Measurements from ENCODE around the gene UGT1A7. TPM values are rescaled to one million over a fixed set of nuclear protein-coding genes. Genes with fewer than 3 reads are reported as not detected.

UGT1A7 gene
- total RNA-seq, 6 donors from 2014 or later, result not detected

DNA sequence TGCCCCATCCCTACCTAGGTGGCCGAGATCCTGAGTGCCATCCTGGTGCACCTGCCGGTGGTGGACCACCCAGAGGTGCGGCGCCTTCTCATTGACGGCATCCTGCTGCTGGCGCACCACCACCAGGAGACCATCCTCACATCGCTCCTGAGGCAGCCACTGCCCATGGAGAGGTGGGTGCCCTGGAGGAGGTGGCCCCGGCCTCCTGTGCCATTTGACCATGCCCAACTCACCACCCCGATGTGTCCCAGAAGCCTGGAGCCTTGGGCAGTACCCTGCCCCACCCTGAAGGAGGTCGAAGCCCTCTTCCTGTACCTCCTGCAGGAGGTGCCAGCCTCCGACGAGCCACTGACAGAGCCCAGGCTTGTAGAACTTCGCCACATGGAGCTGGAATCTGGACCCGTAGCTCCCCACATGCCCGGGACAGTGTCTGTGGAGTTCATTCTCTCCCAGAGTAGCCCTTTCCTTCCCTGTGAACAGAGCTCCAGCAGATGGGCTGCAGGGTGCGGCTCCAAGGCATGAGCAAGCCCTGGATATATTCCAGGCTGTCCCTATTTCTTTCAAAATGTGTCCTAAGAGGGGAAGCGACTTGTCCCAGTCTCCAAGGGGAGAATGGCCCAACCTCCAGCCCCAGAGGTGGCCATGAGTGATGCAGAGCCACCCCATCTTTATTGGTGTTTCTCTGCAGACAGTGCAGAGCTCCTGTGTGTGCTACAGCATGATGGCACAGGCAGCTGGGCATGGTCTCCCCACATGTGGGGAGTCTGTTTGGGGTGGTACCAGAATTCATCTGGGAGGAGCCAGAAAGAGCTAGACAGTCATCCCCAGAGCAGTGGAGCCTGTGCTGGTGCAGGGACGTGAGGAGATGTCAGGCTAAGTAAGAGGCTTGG, 138.4 kb downstream of the UGT1A7 start:
- no peaks in the 10 kb centered on the region for H3K36me3 ChIP-seq
- WGBS, 2 donors, result 83 to 89% methylated on average over 6 to 18 of the region's 18 CpGs
- DNase-seq, result peak; percentile 10 to 59

GRCh38 chr2:233820774-233821105, 139.0 kb downstream of the UGT1A7 start:
- TF ChIP-seq CTCF (IDR thresholded peaks at IDR 0.05) (no peak), POLR2AphosphoS5 (IDR thresholded peaks at IDR 0.05) (no peak), POLR2A (IDR thresholded peaks at IDR 0.05) (no peak), EP300 (IDR thresholded peaks at IDR 0.05) (no peak)
- ATAC-seq (ENCODE audit: low FRiP score in 2 of 2) (no peak), DNase-seq (no peak)
- Histone ChIP-seq H3K4me3 (no peak overlapping the region), H3K27me3 (no peaks in the 10 kb centered on the region), H3K4me1 (no peaks in the 10 kb centered on the region), H3K27ac (no peak overlapping the region), H3K36me3 (no peaks in the 10 kb centered on the region), H3K9me3 (no peaks in the 10 kb centered on the region)
- WGBS, 2 donors, result 82 to 85% methylated on average over 3 to 6 of the region's 6 CpGs

More for the DNA sequence above, 138.4 kb downstream of the UGT1A7 start:
- Histone ChIP-seq H3K27ac (no peak overlapping the region), H3K4me3 (no peak overlapping the region), H3K4me1 (no peaks in the 10 kb centered on the region), H3K27me3 (no peaks in the 10 kb centered on the region), H3K9me3 (no peaks in the 10 kb centered on the region)
- TF ChIP-seq POLR2AphosphoS5 (IDR thresholded peaks at IDR 0.05) (no peak), POLR2A (IDR thresholded peaks at IDR 0.05) (no peak), EP300 (IDR thresholded peaks at IDR 0.05) (no peak), CTCF (IDR thresholded peaks at IDR 0.05) (no peak)
- peak in 1 of 2 donors; percentile 23 for ATAC-seq (ENCODE audit: low FRiP score in 2 of 2)

GRCh38 chr2:233821196-233821595, 139.5 kb downstream of the UGT1A7 start:
- H3K4me3 ChIP-seq, result no peak overlapping the region
- DNase-seq, result no peak
- TF ChIP-seq EP300 (IDR thresholded peaks at IDR 0.05) (no peak), POLR2AphosphoS5 (IDR thresholded peaks at IDR 0.05) (no peak), CTCF (IDR thresholded peaks at IDR 0.05) (no peak), POLR2A (IDR thresholded peaks at IDR 0.05) (no peak)
- no peaks in the 10 kb centered on the region for H3K36me3 ChIP-seq
- 85 to 94% methylated on average over 3 of the region's 3 CpGs for WGBS, 2 donors
- H3K27ac ChIP-seq, result no peak overlapping the region
- H3K4me1 ChIP-seq, result no peaks in the 10 kb centered on the region
- peaks cover 0 to 2% (median 0%) of the 10 kb centered on the region in 4 donors for H3K9me3 ChIP-seq
- no peaks in the 10 kb centered on the region for H3K27me3 ChIP-seq
- ATAC-seq (ENCODE audit: low FRiP score in 2 of 2), result no peak

DNA sequence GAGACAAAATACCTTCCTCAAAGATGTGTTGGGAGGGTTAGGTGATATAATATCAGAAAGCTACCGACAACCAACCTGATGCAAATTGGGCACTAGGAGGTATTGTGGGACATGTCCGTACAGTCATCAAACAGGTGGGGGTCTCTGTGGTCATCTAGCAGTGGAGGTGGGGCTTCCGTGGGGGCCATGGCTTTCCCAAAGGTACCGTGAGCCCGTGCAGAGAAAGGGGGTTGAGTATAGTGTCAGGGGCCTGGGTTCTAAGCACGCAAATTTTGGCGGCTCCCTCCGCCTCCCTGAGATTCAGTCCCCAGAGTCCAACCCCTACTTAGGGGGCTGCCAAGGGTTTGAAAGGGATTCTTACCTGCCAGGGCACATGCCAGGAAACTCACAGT, 140.0 kb downstream of the UGT1A7 start:
- no peak overlapping the region for H3K4me3 ChIP-seq
- WGBS, 2 donors, result 88 to 93% methylated on average over 5 to 8 of the region's 8 CpGs
- no peaks in the 10 kb centered on the region for H3K36me3 ChIP-seq
- DNase-seq, result no peak
- no peak for ATAC-seq (ENCODE audit: low FRiP score in 2 of 2)
- no peaks in the 10 kb centered on the region for H3K4me1 ChIP-seq
- H3K27ac ChIP-seq, result no peak overlapping the region
- TF ChIP-seq POLR2A (IDR thresholded peaks at IDR 0.05) (no peak), EP300 (IDR thresholded peaks at IDR 0.05) (no peak), CTCF (IDR thresholded peaks at IDR 0.05) (no peak), POLR2AphosphoS5 (IDR thresholded peaks at IDR 0.05) (no peak)
- H3K27me3 ChIP-seq, result no peaks in the 10 kb centered on the region
- peaks cover 0 to 3% (median 0%) of the 10 kb centered on the region in 4 donors for H3K9me3 ChIP-seq
